Measurements from ENCODE around the gene PHRF1.

DNA sequence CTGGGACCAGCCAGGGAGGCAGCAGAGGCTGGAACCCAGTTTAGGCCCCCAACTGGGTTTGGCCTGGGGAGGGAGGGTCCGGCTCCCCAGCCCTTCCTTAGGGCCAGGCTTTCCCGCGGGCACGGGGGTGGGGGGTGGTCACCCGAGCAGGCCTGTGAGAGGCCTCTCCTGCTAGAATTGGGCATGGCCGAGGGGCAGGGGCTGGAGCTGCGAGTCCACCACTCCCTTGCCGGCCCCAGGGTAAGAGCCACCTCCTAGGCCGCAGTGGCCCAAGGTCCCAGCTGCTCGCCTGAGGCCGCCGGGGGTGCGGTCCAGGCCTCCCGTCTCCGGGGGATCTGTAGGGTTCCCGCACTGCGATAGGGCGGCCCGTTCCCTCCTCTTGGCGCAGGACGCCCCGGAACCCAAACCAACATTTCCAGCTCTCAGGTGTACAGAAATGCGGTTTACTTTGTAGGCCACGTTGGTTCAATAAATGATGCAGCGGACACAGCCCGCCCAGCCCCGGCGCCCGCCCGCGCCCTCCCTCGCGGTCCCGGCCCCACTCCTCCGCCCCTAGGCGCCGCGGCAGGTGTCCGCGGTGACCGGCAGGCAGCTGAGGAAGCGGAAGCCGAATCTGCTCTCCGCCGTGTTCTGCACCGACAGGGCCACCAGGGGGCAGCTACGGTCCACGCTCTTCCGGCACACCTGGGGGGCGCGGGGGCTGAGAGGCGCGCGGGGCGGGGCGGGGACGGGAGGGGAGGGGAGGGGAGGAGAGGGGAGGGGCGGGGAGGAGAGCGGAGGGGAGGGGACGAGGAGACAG is 21.6 kb upstream of the PHRF1 start:
- no peak for TF ChIP-seq POLR2A (IDR thresholded peaks at IDR 0.05; ENCODE audit: borderline replicate concordance, extremely low read depth, insufficient read depth, insufficient read length)
- TF ChIP-seq CTCF (IDR thresholded peaks at IDR 0.05 in 2 of 3, conservative IDR thresholded peaks at IDR 0.05 in 1 of 3; ENCODE audit: borderline replicate concordance in 1 of 3, insufficient read depth in 1 of 3, low read depth in 2 of 3, low read length in 2 of 3) = peak in 2 of 3 experiments; percentile 47 to 59; a peak in 4 of 6 replicates
- TF ChIP-seq, protein P1, sequence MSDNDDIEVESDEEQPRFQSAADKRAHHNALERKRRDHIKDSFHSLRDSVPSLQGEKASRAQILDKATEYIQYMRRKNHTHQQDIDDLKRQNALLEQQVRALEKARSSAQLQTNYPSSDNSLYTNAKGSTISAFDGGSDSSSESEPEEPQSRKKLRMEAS (IDR thresholded peaks at IDR 0.05) = no peak
- TF ChIP-seq EZH2 (IDR thresholded peaks at IDR 0.05) = no peak
- TF ChIP-seq ELF1 (IDR thresholded peaks at IDR 0.05; ENCODE audit: borderline replicate concordance, low read depth) = no peak
- no peak for TF ChIP-seq YY1 (IDR thresholded peaks at IDR 0.05; ENCODE audit: extremely low read depth, insufficient replicate concordance, low read depth, low read length)
- no peak for TF ChIP-seq POLR2AphosphoS5 (IDR thresholded peaks at IDR 0.05; ENCODE audit: low read depth, low read length)

Data from HCT116 (cell line).